CD4-positive, alpha-beta T cell (primary cell): ENCODE measurements around the gene SLC30A1. TPM values are rescaled to one million over a fixed set of nuclear protein-coding genes. Genes with fewer than 3 reads are reported as not detected.

ENCODE experiments used
- ATAC-seq: fragments of 200-7000 bp; cut with Tn5 transposase; one replicate; pipeline ENCODE4 v1.10.0; 2022; ENCODE audit warnings: mild to moderate bottlenecking; ENCODE audit not compliant: poor library complexity
- CTCF ChIA-PET: fragments of 350-600 bp; sonication (Branson Sonifier 250); formaldehyde crosslinking; loops from one replicate; lab custom pipeline; 2021; ENCODE audit warnings: antibody characterized with exemption, inconsistent platforms; lab: Charles Lee
- POLR2A ChIA-PET: fragments of 350-600 bp; sonication (Branson Sonifier 250); formaldehyde crosslinking; loops from one replicate; lab custom pipeline; 2021; ENCODE audit warnings: antibody characterized with exemption, inconsistent platforms; lab: Charles Lee
- DNase-seq, 14 experiments: peaks; one replicate each; pipeline ENCODE4 v3.0.0-alpha.2; 2013 to 2020; ENCODE audit warnings: mixed read lengths in 2 of 14
- H3K27ac ChIP-seq, 2 donors: one replicate each; pipeline versions ENCODE4 v1.5.1 to v1.7.0; 2013; ENCODE audit warnings: low read length in 2 of 2, low read depth in 1 of 2, mild to moderate bottlenecking in 1 of 2
- H3K27me3 ChIP-seq, 2 experiments: 1 replicate in 1 of 2; 2 replicates in 1 of 2; pipeline versions ENCODE4 v1.6.1 to v1.7.0; 2013; ENCODE audit warnings: low read length in 2 of 2, control low read depth in 1 of 2, mild to moderate bottlenecking in 1 of 2, moderate library complexity in 1 of 2; ENCODE audit not compliant: insufficient read depth in 2 of 2, control insufficient read depth in 1 of 2
- H3K36me3 ChIP-seq: one replicate; pipeline ENCODE4 v1.6.1; 2013; ENCODE audit warnings: low read length, control low read depth; ENCODE audit not compliant: insufficient read depth
- H3K4me1 ChIP-seq: one replicate; pipeline ENCODE4 v1.6.1; 2013; ENCODE audit warnings: low read length, control low read depth; ENCODE audit not compliant: insufficient read depth
- H3K4me3 ChIP-seq: one replicate; pipeline ENCODE4 v1.5.1; 2013; ENCODE audit warnings: mild to moderate bottlenecking, low read length, moderate library complexity
- H3K9me3 ChIP-seq, 2 experiments: 1 replicate in 1 of 2; 2 replicates in 1 of 2; pipeline versions ENCODE4 v1.6.1 to v1.7.0; 2013; ENCODE audit warnings: low read length in 2 of 2, mild to moderate bottlenecking in 2 of 2, control low read depth in 1 of 2, moderate library complexity in 1 of 2; ENCODE audit not compliant: control insufficient read depth in 1 of 2, insufficient read depth in 1 of 2
- H3K27ac Mint-ChIP-seq: one replicate; pipeline ENCODE4 v1.8.0; 2020; ENCODE audit warnings: mixed read lengths
- H3K27me3 Mint-ChIP-seq: one replicate; pipeline ENCODE4 v1.8.0; 2021; ENCODE audit warnings: mixed read lengths
- H3K36me3 Mint-ChIP-seq: one replicate; pipeline ENCODE4 v1.8.0; 2021; ENCODE audit warnings: low read depth, mixed read lengths
- H3K4me1 Mint-ChIP-seq: one replicate; pipeline ENCODE4 v1.8.0; 2021; ENCODE audit warnings: low read depth, mixed read lengths
- H3K4me3 Mint-ChIP-seq: one replicate; pipeline ENCODE4 v1.8.0; 2020; ENCODE audit warnings: mild to moderate bottlenecking, mixed read lengths
- H3K9me3 Mint-ChIP-seq: one replicate; pipeline ENCODE4 v1.8.0; 2020; ENCODE audit warnings: mixed read lengths
- CTCF ChIP-seq: fragments of 200-600 bp; IDR thresholded peaks from one replicate; pipeline ENCODE4 v1.8.0; 2022; ENCODE audit warnings: antibody characterized with exemption, mild to moderate bottlenecking
- intact Hi-C, 2 experiments: fragments of 100-400 bp; cut with DNase I in 1 of 2; cut with micrococcal nuclease in 1 of 2; formaldehyde crosslinking; loops; one replicate each; pipeline versions ENCODE4 v1.15.1 to v1.9.0; 2023 to 2025; cut with DNase I, micrococcal nuclease
- total RNA-seq, 174 experiments: library from RNA in 2 of 174; stranded (reverse) in 2 of 174; gene quantifications; one replicate each; pipeline ENCODE4 v1.2.3 and lab custom pipeline; 2021 to 2026

Gene SLC30A1
- total RNA-seq, 2 experiments from 2014 or later = 6.0 TPM

GRCh38 chr1:211551638-211552460 lies 27.1 kb downstream of the SLC30A1 start:
- H3K4me3 ChIP-seq = no peak overlapping the region
- intact Hi-C loops = no loop called here
- Mint-ChIP-seq H3K4me1 (no peaks in the 10 kb centered on the region), H3K27ac (no peak overlapping the region), H3K4me3 (no peak overlapping the region), H3K9me3 (no peaks in the 10 kb centered on the region), H3K27me3 (peaks cover 4% of the 10 kb centered on the region), H3K36me3 (no peaks in the 10 kb centered on the region)
- H3K27me3 ChIP-seq = no peaks in the 10 kb centered on the region
- DNase-seq (no peak), ATAC-seq (no peak)
- H3K4me1 ChIP-seq = no peaks in the 10 kb centered on the region
- H3K36me3 ChIP-seq = no peaks in the 10 kb centered on the region
- H3K27ac ChIP-seq = no peak overlapping the region
- no peaks in the 10 kb centered on the region for H3K9me3 ChIP-seq
- TF ChIP-seq CTCF = no peak
- ChIA-PET POLR2A (interaction anchor here (1.0 kb wide), 1 partner anchor 20 kb away, joined by 3 read pairs; no protein-coding TSS in a partner anchor), CTCF (interaction anchor here (1.1 kb wide), 1 partner anchor 8 kb away, joined by 3 read pairs; no protein-coding TSS in a partner anchor)

- Histone ChIP-seq H3K36me3 (no peaks in the 10 kb centered on the region), H3K4me1 (no peaks in the 10 kb centered on the region), H3K27ac (no peak overlapping the region), H3K9me3 (no peaks in the 10 kb centered on the region), H3K27me3 (no peaks in the 10 kb centered on the region), H3K4me3 (no peak overlapping the region)
- Mint-ChIP-seq H3K9me3 (no peaks in the 10 kb centered on the region), H3K4me1 (no peaks in the 10 kb centered on the region), H3K4me3 (no peak overlapping the region), H3K36me3 (no peaks in the 10 kb centered on the region), H3K27ac (no peak overlapping the region), H3K27me3 (peaks cover 6% of the 10 kb centered on the region)
- ATAC-seq (no peak), DNase-seq (no peak)
- intact Hi-C loops = no loop called here
- TF ChIP-seq CTCF = no peak
- CTCF ChIA-PET = no interaction called here
- POLR2A ChIA-PET = no interaction called here
Measured at GRCh38 chr1:211549092-211549711, 29.8 kb downstream of the SLC30A1 start.

GRCh38 chr1:211548321-211549091 lies 30.5 kb downstream of the SLC30A1 start:
- Histone ChIP-seq H3K36me3 (no peaks in the 10 kb centered on the region), H3K4me3 (no peak overlapping the region), H3K27ac (no peak overlapping the region), H3K4me1 (no peaks in the 10 kb centered on the region), H3K27me3 (no peaks in the 10 kb centered on the region), H3K9me3 (no peaks in the 10 kb centered on the region)
- ChIA-PET POLR2A (no interaction called here), CTCF (no interaction called here)
- Mint-ChIP-seq H3K27ac (no peak overlapping the region), H3K9me3 (no peaks in the 10 kb centered on the region), H3K36me3 (no peaks in the 10 kb centered on the region), H3K27me3 (peaks cover 5% of the 10 kb centered on the region), H3K4me3 (no peak overlapping the region), H3K4me1 (no peaks in the 10 kb centered on the region)
- TF ChIP-seq CTCF = no peak
- ATAC-seq (peak; percentile 61), DNase-seq (peak in 3 of 14 experiments; percentile 7 to 17 (median 9))
- intact Hi-C loops = no loop called here
